ENCODE results near the gene RPS6KB2. TPM values are rescaled to one million over a fixed set of nuclear protein-coding genes. Genes with fewer than 3 reads are reported as not detected.
A peak's percentile ranks its signal among the peaks of the same experiment; 100 is the strongest.
"Not testable (repeated sequence)": the region's sequence is repeated elsewhere in the genome, so short reads cannot be mapped to it uniquely, and the experiment has no call there.

RPS6KB2 gene
- total RNA-seq, 1 experiment from 2014 or later: 121 TPM

- in situ Hi-C loops (cut with HindIII; ENCODE audit: low sequenced_read_pairs): no loop called here
Measured at GRCh38 chr11:67396587-67397389, 31.5 kb upstream of the RPS6KB2 start.

GRCh38 chr11:67397536-67397935, 30.8 kb upstream of the RPS6KB2 start:
- in situ Hi-C loops (cut with HindIII; ENCODE audit: low sequenced_read_pairs): no loop called here

More at GRCh38 chr11:67396587-67397389, 31.5 kb upstream of the RPS6KB2 start:
- DNase-seq (ENCODE audit: low spot score): no peak

GRCh38 chr11:67397986-67398660, 30.2 kb upstream of the RPS6KB2 start:
- in situ Hi-C loops (cut with HindIII; ENCODE audit: low sequenced_read_pairs): no loop called here
- peak; percentile 59 for DNase-seq (ENCODE audit: low spot score)

More at GRCh38 chr11:67397536-67397935, 30.8 kb upstream of the RPS6KB2 start:
- no peak for DNase-seq (ENCODE audit: low spot score)

GRCh38 chr11:67398661-67399563, 29.4 kb upstream of the RPS6KB2 start:
- DNase-seq (ENCODE audit: low spot score): no peak
- in situ Hi-C loops (cut with HindIII; ENCODE audit: low sequenced_read_pairs): no loop called here

- DNase-seq (ENCODE audit: low spot score): no peak
- in situ Hi-C loops (cut with HindIII; ENCODE audit: low sequenced_read_pairs): no loop called here
Measured at GRCh38 chr11:67400251-67400941, 27.9 kb upstream of the RPS6KB2 start.

GRCh38 chr11:67400942-67401494, 27.3 kb upstream of the RPS6KB2 start:
- in situ Hi-C loops (cut with HindIII; ENCODE audit: low sequenced_read_pairs): no loop called here
- DNase-seq (ENCODE audit: low spot score): no peak

- in situ Hi-C loops (cut with HindIII; ENCODE audit: low sequenced_read_pairs): no loop called here
- DNase-seq (ENCODE audit: low spot score): peak; percentile 92
Measured at GRCh38 chr11:67401495-67402191, 26.7 kb upstream of the RPS6KB2 start, which contains the start of gene PPP1CA. TSS of gene PPP1CA (minus strand) at chr11:67401858. CDS start at chr11:67401782, 76 bp downstream.

- DNase-seq (ENCODE audit: low spot score); in situ Hi-C loops (cut with HindIII; ENCODE audit: low sequenced_read_pairs): not testable (repeated sequence)
Measured at GRCh38 chr11:67402192-67402839, 26.0 kb upstream of the RPS6KB2 start.

- in situ Hi-C loops (cut with HindIII; ENCODE audit: low sequenced_read_pairs): not testable (repeated sequence)
Measured at GRCh38 chr11:67403085-67403484, 25.2 kb upstream of the RPS6KB2 start.

GRCh38 chr11:67404515-67405195, 23.6 kb upstream of the RPS6KB2 start:
- no peak for DNase-seq (ENCODE audit: low spot score)
- in situ Hi-C loops (cut with HindIII; ENCODE audit: low sequenced_read_pairs): no loop called here

More at GRCh38 chr11:67403085-67403484, 25.2 kb upstream of the RPS6KB2 start:
- DNase-seq (ENCODE audit: low spot score): not testable (repeated sequence)

- DNase-seq (ENCODE audit: low spot score): no peak
- in situ Hi-C loops (cut with HindIII; ENCODE audit: low sequenced_read_pairs): no loop called here
Measured at GRCh38 chr11:67405196-67405567, 23.1 kb upstream of the RPS6KB2 start.

- in situ Hi-C loops (cut with HindIII; ENCODE audit: low sequenced_read_pairs): no loop called here
- DNase-seq (ENCODE audit: low spot score): no peak
Measured at GRCh38 chr11:67405688-67406339, 22.5 kb upstream of the RPS6KB2 start.

GRCh38 chr11:67406420-67406968, 21.8 kb upstream of the RPS6KB2 start:
- in situ Hi-C loops (cut with HindIII; ENCODE audit: low sequenced_read_pairs): no loop called here
- no peak for DNase-seq (ENCODE audit: low spot score)

GRCh38 chr11:67406969-67407687, 21.2 kb upstream of the RPS6KB2 start:
- in situ Hi-C loops (cut with HindIII; ENCODE audit: low sequenced_read_pairs): no loop called here
- no peak for DNase-seq (ENCODE audit: low spot score)

- in situ Hi-C loops (cut with HindIII; ENCODE audit: low sequenced_read_pairs): no loop called here
- DNase-seq (ENCODE audit: low spot score): no peak
Measured at GRCh38 chr11:67407688-67408163, 20.6 kb upstream of the RPS6KB2 start.
